DLD1 (cell line): ENCODE measurements around the gene PRELID2.
"Not testable (repeated sequence)": the region's sequence is repeated elsewhere in the genome, so short reads cannot be mapped to it uniquely, and the experiment has no call there.

Experiments
- in situ Hi-C: cut with HindIII; loops from 2 replicates; pipeline ENCODE4 v1.10.0; 2017; ENCODE audit warnings: low sequenced_read_pairs

Gene PRELID2

GRCh38 chr5:145798503-145798902, 36.6 kb downstream of the PRELID2 start:
- in situ Hi-C loops = not testable (repeated sequence)

GRCh38 chr5:145797336-145797735, 37.8 kb downstream of the PRELID2 start:
- in situ Hi-C loops = no loop called here

GRCh38 chr5:145796318-145796717, 38.8 kb downstream of the PRELID2 start:
- in situ Hi-C loops = no loop called here

- in situ Hi-C loops = no loop called here
Observed at GRCh38 chr5:145793574-145793973, 41.6 kb downstream of the PRELID2 start.

GRCh38 chr5:145792840-145793239, 42.3 kb downstream of the PRELID2 start:
- in situ Hi-C loops = no loop called here

DNA sequence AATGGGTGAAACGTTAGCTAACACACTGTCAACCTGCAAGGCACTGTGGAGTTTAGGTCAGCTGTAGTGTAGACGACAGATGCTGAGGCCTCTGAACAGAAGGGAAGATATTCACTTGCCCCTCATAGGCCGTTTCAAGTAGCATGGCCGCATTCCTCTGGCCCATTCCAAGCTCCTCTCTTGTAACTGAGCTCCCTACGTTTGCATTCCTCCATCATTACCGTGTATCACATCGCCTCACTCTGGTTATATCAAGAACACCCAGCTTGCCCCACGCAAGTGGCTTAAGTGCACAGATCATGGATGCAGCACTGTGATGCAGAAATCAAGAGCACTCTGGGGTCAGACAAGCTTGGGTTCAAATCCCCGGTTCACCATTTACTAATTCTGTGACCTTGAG, 43.3 kb downstream of the PRELID2 start:
- in situ Hi-C loops = no loop called here

DNA sequence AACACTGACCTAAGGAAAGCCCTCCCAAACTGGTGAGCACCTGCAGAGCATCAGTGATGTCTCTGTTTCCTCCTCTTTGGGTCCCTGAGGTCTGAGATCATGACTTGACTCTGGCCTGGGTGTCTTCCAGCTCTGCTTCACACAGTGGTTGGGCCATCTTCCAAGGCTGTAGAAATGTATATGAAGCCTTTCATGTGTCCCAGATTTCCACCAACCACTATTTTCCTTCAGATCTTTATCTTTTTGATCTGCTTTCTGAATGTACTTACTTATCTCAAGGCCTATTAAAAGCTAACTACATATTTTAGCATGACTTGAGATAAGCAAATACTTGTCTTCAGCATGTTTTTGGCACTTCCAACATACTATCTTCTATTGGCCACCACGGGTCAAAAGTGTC, 47.1 kb downstream of the PRELID2 start:
- in situ Hi-C loops = no loop called here

DNA sequence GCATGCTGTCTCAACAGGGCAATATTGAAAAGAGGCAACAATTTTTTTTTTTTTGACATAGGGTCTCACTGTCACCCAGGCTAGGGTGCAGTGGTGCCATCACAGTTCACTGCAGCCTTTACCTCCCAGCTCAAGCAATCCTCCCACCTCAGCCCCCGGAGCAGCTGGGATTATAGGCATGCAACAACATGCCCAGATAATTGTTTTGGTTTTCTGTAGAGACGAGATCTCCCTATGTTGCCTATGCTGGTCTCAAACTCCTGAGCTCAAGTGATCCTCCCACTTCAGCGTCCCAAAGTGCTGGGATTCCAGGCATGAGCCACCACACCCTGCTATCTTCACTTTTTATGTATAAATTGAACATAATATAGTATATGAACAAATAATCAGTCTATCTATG, 47.6 kb downstream of the PRELID2 start:
- in situ Hi-C loops = no loop called here

GRCh38 chr5:145787001-145787400, 48.1 kb downstream of the PRELID2 start:
- in situ Hi-C loops = no loop called here

GRCh38 chr5:145780982-145781381, 54.2 kb downstream of the PRELID2 start:
- in situ Hi-C loops = no loop called here

GRCh38 chr5:145778144-145778900, 56.8 kb downstream of the PRELID2 start:
- in situ Hi-C loops = no loop called here

- in situ Hi-C loops = no loop called here
Observed at GRCh38 chr5:145777445-145778063, 57.6 kb downstream of the PRELID2 start.

- in situ Hi-C loops = no loop called here
Observed at GRCh38 chr5:145776886-145777285, 58.3 kb downstream of the PRELID2 start.

DNA sequence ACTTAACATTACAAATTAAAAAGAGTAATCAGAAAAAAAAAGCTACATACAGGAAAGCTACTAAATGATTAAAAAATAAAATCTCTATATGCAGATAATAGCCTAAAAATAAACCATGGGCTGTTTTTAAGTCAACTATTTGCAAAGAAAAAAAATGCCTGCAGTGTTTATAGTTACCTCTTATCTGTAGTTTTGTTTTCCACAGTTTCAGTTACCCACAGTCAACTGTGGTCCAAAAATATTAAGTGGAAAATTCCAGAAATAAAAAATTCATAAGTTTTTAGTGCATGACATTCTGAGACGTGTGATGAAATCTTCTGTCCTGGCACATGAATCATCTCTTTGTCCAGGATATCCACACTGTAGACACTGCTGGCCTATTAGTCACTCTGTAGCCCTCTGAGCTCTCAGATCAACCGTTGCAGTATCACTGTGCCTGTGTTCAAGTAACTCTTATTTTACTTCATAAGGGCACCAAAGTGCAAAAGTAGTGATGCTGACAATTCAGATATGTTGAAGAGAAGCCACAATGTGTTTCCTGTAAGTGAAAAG, 59.2 kb downstream of the PRELID2 start:
- in situ Hi-C loops = no loop called here

GRCh38 chr5:145775411-145775810, 59.7 kb downstream of the PRELID2 start:
- in situ Hi-C loops = no loop called here

- in situ Hi-C loops = no loop called here
Observed at GRCh38 chr5:145774442-145774841, 60.7 kb downstream of the PRELID2 start.

DNA sequence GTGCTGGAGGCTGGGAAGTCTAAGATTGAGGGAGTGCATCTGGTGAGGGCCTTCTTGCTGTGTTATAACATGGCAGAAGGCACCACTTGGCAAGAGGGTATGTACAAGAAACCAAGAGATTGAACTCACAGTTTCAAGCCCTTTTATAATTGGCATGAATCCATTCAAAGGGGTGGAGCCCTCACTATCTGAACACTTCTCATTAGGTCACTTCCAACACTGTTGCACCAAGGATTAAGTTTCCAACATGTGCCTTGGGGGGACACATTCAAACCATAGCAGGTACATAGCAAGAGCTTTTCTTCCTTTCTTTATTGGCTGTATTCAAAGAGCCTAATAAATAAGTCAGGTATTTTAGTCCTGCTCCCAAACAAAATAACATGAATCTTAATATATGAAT, 62.7 kb downstream of the PRELID2 start:
- in situ Hi-C loops = no loop called here

DNA sequence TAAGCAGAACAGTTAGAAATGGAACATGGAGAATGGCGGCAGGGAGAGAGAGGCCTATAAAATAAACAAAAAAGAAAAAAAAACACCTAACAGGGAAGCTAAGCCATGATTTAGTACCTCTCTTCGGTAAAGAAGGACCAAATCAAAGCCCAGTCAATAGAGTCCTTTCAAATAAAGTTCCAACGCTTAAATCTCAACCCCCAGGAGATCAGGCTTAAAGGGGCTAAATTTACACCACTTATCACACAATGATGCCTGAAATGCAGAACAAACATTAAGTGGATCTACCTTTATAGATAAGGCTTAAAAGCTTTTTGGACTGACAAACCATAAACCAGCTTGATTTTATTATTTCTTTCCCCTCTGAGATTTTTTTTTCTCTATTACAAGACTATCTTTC, 66.3 kb downstream of the PRELID2 start:
- in situ Hi-C loops = no loop called here

- in situ Hi-C loops = no loop called here
Observed at GRCh38 chr5:145764325-145764724, 70.8 kb downstream of the PRELID2 start.

DNA sequence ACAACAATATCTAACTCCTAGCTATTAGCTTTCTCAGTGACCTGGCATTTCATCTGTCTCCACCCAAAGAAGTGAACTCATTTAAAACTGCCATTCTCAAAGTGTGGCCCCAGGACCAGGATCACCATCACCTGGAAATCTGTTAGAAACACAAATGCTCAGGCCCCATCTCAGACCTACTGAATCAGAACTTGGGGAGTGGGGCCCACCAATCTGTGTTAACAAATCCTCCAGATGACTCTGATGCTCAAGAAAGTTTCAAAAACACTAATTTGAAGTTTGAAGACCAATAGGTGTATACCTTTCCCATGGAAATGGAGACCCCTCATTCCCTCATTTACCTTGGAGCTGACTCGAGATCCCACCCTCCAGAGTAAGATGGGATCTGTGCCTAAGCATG, 72.3 kb downstream of the PRELID2 start:
- in situ Hi-C loops = no loop called here

- in situ Hi-C loops = no loop called here
Observed at GRCh38 chr5:145761254-145761653, 73.9 kb downstream of the PRELID2 start.

- in situ Hi-C loops = no loop called here
Observed at GRCh38 chr5:145760660-145761059, 74.5 kb downstream of the PRELID2 start.
